H1 (cell line): ENCODE data around the gene ATP11A. TPM values are rescaled to one million over a fixed set of nuclear protein-coding genes. Genes with fewer than 3 reads are reported as not detected.

ENCODE experiments used
- CTCF ChIA-PET: fragments of 300-600 bp; sonication (Branson Sonifier 250); formaldehyde crosslinking; loops from one replicate; lab custom pipeline; 2021; ENCODE audit not compliant: partially characterized antibody; lab: Charles Lee
- POLR2A ChIA-PET: fragments of 300-600 bp; sonication (Branson Sonifier 250); formaldehyde crosslinking; loops from one replicate; lab custom pipeline; 2021; ENCODE audit warnings: inconsistent platforms; ENCODE audit not compliant: partially characterized antibody; lab: Charles Lee
- DNase-seq, 2 experiments: peaks; one replicate each; pipeline versions ENCODE4 v3.0.0 to v3.0.0-alpha.2; 2010 to 2022; ENCODE audit warnings: low spot score in 2 of 2, low read depth in 1 of 2, mixed read lengths in 1 of 2
- FAIRE-seq: peaks from 2 replicates; lab custom pipeline; 2011; peaks lifted over from hg19 to GRCh38; lab: Jason Lieb, UNC
- H2AFZ ChIP-seq: 2 replicates; pipeline ENCODE4 v1.8.1; 2012; ENCODE audit warnings: low read length, inconsistent platforms
- H2AK5ac ChIP-seq: 2 replicates; pipeline ENCODE4 v1.6.1; 2013; ENCODE audit warnings: low read depth, low read length
- H2BK120ac ChIP-seq: replicated peaks from 2 replicates; pipeline ENCODE3; 2013; ENCODE audit warnings: low read depth, low read length, inconsistent platforms
- H2BK12ac ChIP-seq: 2 replicates; pipeline ENCODE4 v1.6.1; 2013; ENCODE audit warnings: low read depth, low read length
- H2BK15ac ChIP-seq: 2 replicates; pipeline ENCODE4 v1.6.1; 2013; ENCODE audit warnings: low read length
- H2BK20ac ChIP-seq: 2 replicates; pipeline ENCODE4 v1.6.1; 2013; ENCODE audit warnings: low read length
- H2BK5ac ChIP-seq: 2 replicates; pipeline ENCODE4 v1.6.1; 2013; ENCODE audit warnings: low read depth, low read length
- H3K14ac ChIP-seq: 2 replicates; pipeline ENCODE4 v1.6.1; 2013; ENCODE audit warnings: inconsistent platforms; ENCODE audit not compliant: insufficient read length
- H3K18ac ChIP-seq: 2 replicates; pipeline ENCODE4 v1.6.1; 2013; ENCODE audit warnings: low read length; ENCODE audit errors: extremely low read depth
- H3K23ac ChIP-seq: 2 replicates; pipeline ENCODE4 v1.6.1; 2013; ENCODE audit warnings: inconsistent platforms; ENCODE audit not compliant: insufficient read length
- H3K23me2 ChIP-seq: 2 replicates; pipeline ENCODE4 v1.6.1; 2013; ENCODE audit warnings: low read depth, low read length
- H3K27ac ChIP-seq: 2 replicates; pipeline ENCODE4 v1.6.1; 2011; ENCODE audit warnings: low read depth, low read length, inconsistent platforms
- H3K27me3 ChIP-seq, 4 experiments: replicated peaks in 1 of 4; 1 replicate in 1 of 4; 2 replicates in 3 of 4; pipeline versions ENCODE4 v1.6.1 to v1.8.1; 2011 to 2013; ENCODE audit warnings: low read length in 3 of 4, mild to moderate bottlenecking in 3 of 4, inconsistent platforms in 2 of 4, mixed read lengths in 2 of 4, moderate library complexity in 1 of 4; ENCODE audit not compliant: control insufficient read depth in 3 of 4, insufficient read depth in 3 of 4; ENCODE audit errors: extremely low read depth in 1 of 4
- H3K36me3 ChIP-seq, 4 experiments: 2 replicates each; pipeline versions ENCODE4 v1.6.1 to v1.8.1; 2011 to 2013; ENCODE audit warnings: mild to moderate bottlenecking in 4 of 4, low read length in 3 of 4, moderate library complexity in 2 of 4, control low read depth in 1 of 4, inconsistent platforms in 1 of 4; ENCODE audit not compliant: insufficient read depth in 4 of 4, control insufficient read depth in 2 of 4
- H3K4ac ChIP-seq: replicated peaks from 2 replicates; pipeline ENCODE3; 2013; ENCODE audit warnings: low read length, low read depth, mixed read lengths, inconsistent platforms; ENCODE audit not compliant: insufficient read length
- H3K4me1 ChIP-seq, 4 experiments: replicated peaks in 1 of 4; 1 replicate in 1 of 4; 2 replicates in 3 of 4; pipeline versions ENCODE4 v1.6.1 to v1.8.1; 2011 to 2013; ENCODE audit warnings: low read length in 3 of 4, inconsistent platforms in 2 of 4, mixed read lengths in 1 of 4; ENCODE audit not compliant: insufficient read depth in 4 of 4, control insufficient read depth in 3 of 4
- H3K4me2 ChIP-seq, 2 experiments: 2 replicates each; pipeline versions ENCODE4 v1.6.1 to v1.8.1; 2011 to 2013; ENCODE audit warnings: low read depth in 2 of 2, low read length in 2 of 2, control low read depth in 1 of 2, inconsistent platforms in 1 of 2, mild to moderate bottlenecking in 1 of 2; ENCODE audit not compliant: insufficient read depth in 1 of 2
- H3K4me3 ChIP-seq, 4 experiments: fragments of 200-600, 300-600 bp in 1 of 4; sonication (generic), shearing (Covaris generic), sonication (Bioruptor Twin) in 1 of 4; 2 replicates each; pipeline versions ENCODE4 v1.5.1 to v1.8.1; 2011 to 2016; ENCODE audit warnings: low read length in 4 of 4, low read depth in 3 of 4, control low read depth in 2 of 4, inconsistent platforms in 2 of 4, mild to moderate bottlenecking in 2 of 4, mixed read lengths in 1 of 4, moderate library complexity in 1 of 4; ENCODE audit not compliant: insufficient read depth in 2 of 4; ENCODE audit errors: extremely low read depth in 1 of 4
- H3K56ac ChIP-seq: replicated peaks from 2 replicates; pipeline ENCODE3; 2013; ENCODE audit warnings: low read depth, mild to moderate bottlenecking, mixed read lengths, low read length, inconsistent platforms; ENCODE audit not compliant: insufficient read length
- H3K79me1 ChIP-seq: 2 replicates; pipeline ENCODE4 v1.6.1; 2013; ENCODE audit warnings: low read depth, low read length, control low read depth
- H3K79me2 ChIP-seq, 2 experiments: 2 replicates each; pipeline versions ENCODE4 v1.6.1 to v1.8.1; 2012 to 2013; ENCODE audit warnings: low read length in 2 of 2, mild to moderate bottlenecking in 2 of 2, inconsistent platforms in 1 of 2; ENCODE audit not compliant: insufficient read depth in 2 of 2, control insufficient read depth in 1 of 2
- H3K9ac ChIP-seq, 4 experiments: replicated peaks in 1 of 4; 1 replicate in 1 of 4; 2 replicates in 3 of 4; pipeline versions ENCODE4 v1.6.1 to v1.8.1; 2011 to 2013; ENCODE audit warnings: low read depth in 3 of 4, low read length in 3 of 4, control low read depth in 2 of 4, mild to moderate bottlenecking in 2 of 4, moderate library complexity in 2 of 4, inconsistent platforms in 1 of 4; ENCODE audit errors: extremely low read depth in 1 of 4
- H3K9me3 ChIP-seq, 2 experiments: 2 replicates each; pipeline versions ENCODE4 v1.6.1 to v1.8.1; 2012 to 2013; ENCODE audit warnings: mild to moderate bottlenecking in 2 of 2, moderate library complexity in 2 of 2, control low read depth in 1 of 2, inconsistent platforms in 1 of 2, low read depth in 1 of 2, low read length in 1 of 2, mixed read lengths in 1 of 2; ENCODE audit not compliant: insufficient read depth in 2 of 2
- H4K20me1 ChIP-seq, 2 experiments: replicated peaks in 1 of 2; 2 replicates each; pipeline versions ENCODE3 to v1.8.1; 2011 to 2013; ENCODE audit warnings: inconsistent platforms in 2 of 2, low read length in 2 of 2, mild to moderate bottlenecking in 1 of 2; ENCODE audit not compliant: insufficient read depth in 2 of 2, control insufficient read depth in 1 of 2
- H4K5ac ChIP-seq: 2 replicates; pipeline ENCODE4 v1.6.1; 2013; ENCODE audit warnings: low read length, low read depth, mixed read lengths, inconsistent platforms; ENCODE audit not compliant: insufficient read length
- H4K8ac ChIP-seq: 2 replicates; pipeline ENCODE4 v1.8.0; 2013; ENCODE audit warnings: mild to moderate bottlenecking, moderate library complexity, low read length, inconsistent platforms; ENCODE audit not compliant: insufficient read depth; ENCODE audit errors: extremely low read depth
- H4K91ac ChIP-seq: replicated peaks from 2 replicates; pipeline ENCODE3; 2013; ENCODE audit warnings: low read length, mixed read lengths, inconsistent platforms; ENCODE audit not compliant: insufficient read length
- ASH2L ChIP-seq: fragments of 200-600, 300-600 bp; sonication (generic); IDR thresholded peaks from one replicate; pipeline ENCODE4 v1.7.1; 2017; ENCODE audit warnings: low read length
- CREB1 ChIP-seq: IDR thresholded peaks from 2 replicates; pipeline ENCODE4 v1.6.1; 2012; ENCODE audit warnings: inconsistent platforms
- SP1 ChIP-seq: IDR thresholded peaks from 2 replicates; pipeline ENCODE4 v1.6.1; 2011; ENCODE audit warnings: low read depth, low read length
- WGBS, 2 experiments: shearing (Covaris generic) in 1 of 2; methylation state at CpG; one replicate each; pipeline versions ENCODE4 v1.1.6 to v1.1.7; 2013 to 2015; ENCODE audit warnings: low lambda C conversion rate in 2 of 2, mixed read lengths in 2 of 2, inconsistent platforms in 1 of 2, low coverage in 1 of 2, missing lambda C conversion rate in 1 of 2; ENCODE audit not compliant: insufficient replicate concordance in 2 of 2, insufficient coverage in 1 of 2, insufficient read length in 1 of 2; ENCODE audit errors: extremely low coverage in 1 of 2, missing lambda C conversion rate in 1 of 2; 5-methylcytosine and 5-hydroxymethylcytosine counted together
- polyA plus RNA-seq, 7 experiments: library from polyadenylated mRNA; depleted of rRNA in 3 of 7; stranded (reverse) in 5 of 7; unstranded in 2 of 7; fragments of >200 nt in 5 of 7; fragments of 200-250 nt in 2 of 7; gene quantifications; 1 replicate in 5 of 7; 2 replicates in 1 of 7; 4 replicates in 1 of 7; pipeline versions ENCODE4 v1.2.1 to v1.2.3, GENCODE V29; 2011 to 2013; ENCODE audit warnings: missing spikeins in 2 of 7, mixed read lengths in 2 of 7
- total RNA-seq: library from RNA; stranded (reverse); fragmentation: NEBNext Ultra II Directional; extraction: Animal tissue kit (Norgen Biotek cat#: 25700); gene quantifications from 2 replicates; pipeline ENCODE4 v1.2.1, GENCODE V29; 2021

Gene ATP11A
- total and polyA plus RNA-seq, 2 of the 8 experiments (the other 6 are each of a cell fraction or from before 2014, with no cell fraction given), result 28.8 to 72.9 TPM

- Histone ChIP-seq H3K14ac (no peak overlapping the region), H3K79me2 (peaks cover 0 to 6% of the 10 kb centered on the region in 2 experiments; a peak in 1 of 4 replicates), H3K23me2 (peaks cover 5% of the 10 kb centered on the region; the same call in 1 of the 2 replicates), H2BK120ac (no peak overlapping the region), H3K27me3 (peaks cover 0 to 2% (median 0%) of the 10 kb centered on the region in 4 experiments; a peak in 2 of 7 replicates), H3K79me1 (no peaks in the 10 kb centered on the region), H3K56ac (no peak overlapping the region), H3K4me1 (peaks cover 3 to 11% (median 9%) of the 10 kb centered on the region in 4 experiments), H3K4me2 (no peak overlapping the region), H3K9me3 (no peaks in the 10 kb centered on the region), H2BK15ac (no peak overlapping the region), H2AK5ac (no peak overlapping the region), H4K20me1 (no peaks in the 10 kb centered on the region), H3K4ac (no peak overlapping the region), H4K5ac (no peak overlapping the region), H4K91ac (no peak overlapping the region), H3K36me3 (no peaks in the 10 kb centered on the region), H3K18ac (no peak overlapping the region), H2AFZ (no peak overlapping the region), H4K8ac (no peak overlapping the region), H2BK20ac (0 out of 2 replicates have a peak overlapping the region, but pooled peaks have one; percentile 11), H3K4me3 (no peak overlapping the region), H3K9ac (no peak overlapping the region), H2BK5ac (no peak overlapping the region), H3K23ac (no peak overlapping the region), H3K27ac (no peak overlapping the region), H2BK12ac (no peak overlapping the region; the same call in 1 of the 2 replicates)
- CTCF ChIA-PET, result interaction anchor here (0.6 to 1.0 kb wide), 2 partner anchors 9 to 39 kb away, joined by 3 read pairs; no protein-coding TSS in a partner anchor
- POLR2A ChIA-PET, result no interaction called here
- 90% methylated on average over 6 of the region's 7 CpGs; no CpG with 5 or more reads in 1 of the 2 experiments for WGBS, 2 experiments
- DNase-seq (peak in 1 of 2 experiments; percentile 24), FAIRE-seq (no peak)
- TF ChIP-seq SP1, result no peak
- no peak for TF ChIP-seq ASH2L
- TF ChIP-seq CREB1, result no peak
These were observed 3.5 kb upstream of the ATP11A start for GRCh38 chr13:112686364-112686763.
